AG09309 (cell line): ENCODE data around the gene HIC1.
"Not testable (repeated sequence)": the region's sequence is repeated elsewhere in the genome, so short reads cannot be mapped to it uniquely, and the experiment has no call there.

Experiments used
- DNase-seq: peaks from one replicate; pipeline ENCODE4 v3.0.0-alpha.2; 2010; ENCODE audit warnings: low read depth
- H3K4me3 ChIP-seq: 2 replicates; pipeline ENCODE4 v1.5.1; 2011; ENCODE audit warnings: mild to moderate bottlenecking, low read depth, low read length, moderate library complexity; ENCODE audit not compliant: control insufficient read depth
- CTCF ChIP-seq: IDR thresholded peaks from 2 replicates; pipeline ENCODE4 v1.5.1; 2011; ENCODE audit warnings: mild to moderate bottlenecking, low read depth, low read length, inconsistent platforms; ENCODE audit not compliant: insufficient read depth, control insufficient read depth; ENCODE audit errors: missing control alignments

HIC1 gene

GRCh38 chr17:2054512-2055291, at the start of gene HIC1:
Gene HIC1, plus strand, starts transcription at chr17:2055103. Its CDS starts 1,588 bp downstream, at chr17:2056691.
- peak; percentile 54 for TF ChIP-seq CTCF
- DNase-seq = no peak
- peak within 1 kb of the TSS; percentile 55 for H3K4me3 ChIP-seq

- TF ChIP-seq CTCF = no peak
- DNase-seq = no peak
Measured at GRCh38 chr17:2008332-2009126, 46.4 kb upstream of the HIC1 start.

GRCh38 chr17:2009737-2010136, 45.2 kb upstream of the HIC1 start:
- TF ChIP-seq CTCF = no peak
- DNase-seq = no peak
- H3K4me3 ChIP-seq = no peak overlapping the region

More at GRCh38 chr17:2008332-2009126, 46.4 kb upstream of the HIC1 start:
- no peak overlapping the region for H3K4me3 ChIP-seq

GRCh38 chr17:2011411-2012371, 43.2 kb upstream of the HIC1 start:
- no peak overlapping the region for H3K4me3 ChIP-seq
- DNase-seq = no peak
- TF ChIP-seq CTCF = no peak

- DNase-seq = no peak
- TF ChIP-seq CTCF = no peak
- no peak overlapping the region for H3K4me3 ChIP-seq
Measured at GRCh38 chr17:2012499-2012898, 42.4 kb upstream of the HIC1 start.

- not testable (repeated sequence) for DNase-seq
Measured at GRCh38 chr17:2013220-2013993, 41.5 kb upstream of the HIC1 start.

More at GRCh38 chr17:2013220-2013993, 41.5 kb upstream of the HIC1 start:
- H3K4me3 ChIP-seq = not testable (repeated sequence)
